NCI-H774 (cell line): ENCODE results near the gene MTFR2.

Experiments
- DNase-seq: peaks from one replicate; lab custom pipeline; 2025; lab: John Stamatoyannopoulos, UW

MTFR2 gene

GRCh38 chr6:136249811-136250685 is at the start of gene MTFR2:
Gene MTFR2, minus strand, starts transcription at chr6:136250311. Its CDS starts 1,212 bp downstream, at chr6:136249099.
- DNase-seq: peak; percentile 100

DNA sequence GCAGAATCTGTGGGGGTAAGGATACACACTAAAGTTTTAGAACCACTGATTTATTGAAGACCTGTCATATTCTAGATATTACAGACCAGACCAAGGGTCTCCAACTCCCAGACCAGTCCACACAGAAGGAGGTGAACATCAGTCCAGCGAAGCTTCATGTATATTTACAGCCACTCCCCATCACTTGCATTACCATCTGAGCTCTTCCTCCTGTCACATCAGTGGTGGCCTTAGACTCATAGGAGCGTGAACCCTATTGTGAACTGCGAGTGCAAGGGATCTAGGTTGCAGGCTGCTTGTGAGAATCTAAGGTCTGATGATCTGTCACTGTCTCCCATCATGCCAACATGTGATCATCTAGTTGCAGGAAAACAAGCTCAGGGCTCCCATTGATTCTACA is 44.5 kb upstream of the MTFR2 start:
- DNase-seq: no peak

DNA sequence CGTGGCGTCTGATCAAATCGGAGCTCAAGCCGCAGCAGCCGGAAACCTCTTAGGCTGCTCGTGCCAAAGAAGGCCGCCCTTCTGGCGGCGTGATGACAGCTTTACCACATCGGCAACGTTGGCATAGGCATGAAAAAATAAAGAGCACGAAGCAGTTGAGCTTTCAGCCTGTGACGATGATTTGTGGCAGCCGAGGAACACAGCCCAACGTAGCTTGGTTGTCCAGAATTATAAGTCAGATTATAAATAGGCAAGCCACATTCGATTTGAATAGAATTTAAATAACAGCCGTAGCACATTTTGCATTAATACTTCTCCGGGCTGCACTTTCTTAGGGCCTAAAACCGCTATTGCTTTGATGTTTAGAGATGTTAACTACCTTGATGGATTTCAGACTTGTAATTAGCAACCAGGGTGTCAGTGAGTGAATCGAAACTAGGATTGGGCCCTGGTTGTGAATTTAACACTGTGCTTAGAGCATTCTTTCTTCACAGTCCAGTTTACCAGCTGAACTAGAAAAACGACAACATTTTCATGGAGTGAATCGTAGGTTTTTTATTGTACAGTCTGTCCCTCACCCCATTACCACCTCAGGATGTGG is 40.4 kb upstream of the MTFR2 start:
- peak; percentile 78 for DNase-seq

- DNase-seq: peak; percentile 100
These were observed 39.7 kb upstream of the MTFR2 start, which contains the start of gene BCLAF1 for GRCh38 chr6:136289579-136290409. Gene BCLAF1, minus strand, starts transcription at chr6:136289846. Its CDS starts 9,980 bp downstream, at chr6:136279866.

DNA sequence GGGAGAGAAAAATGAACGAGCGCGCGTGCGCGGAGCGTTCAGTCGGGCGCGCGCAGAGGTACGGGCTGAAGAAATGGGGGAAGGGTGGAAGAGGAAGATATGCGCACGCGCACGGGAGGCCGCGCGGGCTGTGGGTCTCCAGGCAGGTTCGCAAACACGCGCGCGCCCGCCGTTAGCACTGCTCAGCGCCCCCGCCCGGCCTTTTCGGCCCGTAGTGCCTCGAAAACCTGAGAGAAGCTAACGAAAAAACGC is 39.1 kb upstream of the MTFR2 start:
- peak; percentile 96 for DNase-seq

DNA sequence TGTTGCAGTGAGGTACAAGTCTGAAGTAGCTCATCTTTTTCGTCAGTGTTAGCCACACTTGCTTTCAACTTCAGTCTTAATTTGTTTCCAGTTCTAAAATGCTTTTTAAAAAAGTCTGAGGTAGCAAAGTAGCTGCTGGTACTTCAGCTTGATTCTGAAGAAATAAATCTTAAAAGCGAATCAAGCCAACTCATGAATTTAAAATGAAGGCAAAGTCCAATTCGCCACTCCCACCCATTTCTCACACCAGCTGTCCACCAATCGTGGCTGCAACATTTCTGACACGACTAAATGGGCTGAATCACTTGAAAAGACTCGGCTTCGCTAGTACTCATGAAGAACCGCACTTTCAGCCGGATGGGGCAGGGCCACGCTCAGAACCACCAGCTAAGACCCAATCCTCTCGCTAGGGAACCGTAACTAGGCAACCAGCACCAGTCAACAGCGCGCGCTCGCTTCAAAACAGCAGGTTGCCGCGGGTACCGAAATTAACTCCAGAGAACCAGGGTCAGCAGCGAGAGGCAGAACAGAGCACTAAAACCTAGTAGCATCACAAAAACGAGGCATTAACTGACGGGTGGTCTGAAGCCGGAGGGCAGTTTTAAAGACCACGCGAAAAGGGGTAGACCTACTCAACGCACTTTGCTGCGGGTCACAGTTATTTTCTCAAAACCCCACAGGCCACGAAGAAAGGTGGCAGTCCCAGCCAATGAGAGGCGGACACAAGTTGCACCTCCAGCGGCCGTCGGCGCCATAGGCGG is 38.6 kb upstream of the MTFR2 start:
- peak; percentile 86 for DNase-seq

DNA sequence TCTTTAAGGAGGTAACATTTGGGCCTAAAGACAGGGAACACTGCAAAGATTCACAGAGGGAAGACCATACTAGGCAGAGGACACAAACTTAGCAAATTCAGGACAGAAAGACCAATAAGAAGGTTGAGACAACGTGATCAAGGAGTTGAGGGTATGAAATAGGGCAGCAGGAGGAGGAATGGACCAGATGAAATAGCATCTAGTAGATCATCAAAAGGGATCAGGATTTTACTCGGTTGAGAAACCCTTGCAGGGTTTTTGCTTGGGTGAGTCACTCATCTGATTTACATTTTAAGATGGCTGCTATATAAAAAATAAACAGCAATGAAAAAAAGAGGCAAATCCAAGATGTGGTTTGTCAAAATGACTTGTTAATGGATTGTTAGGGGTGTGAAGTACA is 34.8 kb upstream of the MTFR2 start:
- DNase-seq: no peak

- no peak for DNase-seq
These were observed 32.8 kb upstream of the MTFR2 start for GRCh38 chr6:136282906-136283305.

DNA sequence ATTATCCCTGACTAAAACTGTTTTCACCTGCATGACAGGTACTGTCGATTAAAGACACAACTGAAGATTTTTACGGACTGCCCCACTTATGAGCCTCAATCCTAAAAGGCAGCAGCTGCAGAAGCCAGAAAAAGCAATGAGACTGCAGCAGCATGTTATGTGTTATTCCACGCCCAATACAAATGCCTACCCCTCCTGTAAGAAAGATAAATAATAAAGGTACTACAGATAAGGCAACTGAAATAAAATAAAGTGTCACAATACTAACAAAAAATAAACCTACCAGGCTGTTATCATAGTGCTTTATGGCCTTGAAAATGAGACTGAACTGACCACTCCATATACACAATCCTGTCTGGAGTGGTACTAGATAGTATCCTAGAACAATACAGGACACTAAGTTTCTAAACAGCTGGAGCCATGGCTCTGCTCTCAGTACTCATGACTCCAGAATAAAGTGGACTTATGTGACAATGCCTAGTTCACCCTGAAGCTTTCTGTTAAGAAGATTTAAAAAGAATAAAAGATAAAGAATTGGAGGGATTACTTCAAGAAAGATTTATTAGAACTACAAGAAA is 30.0 kb upstream of the MTFR2 start:
- no peak for DNase-seq

DNA sequence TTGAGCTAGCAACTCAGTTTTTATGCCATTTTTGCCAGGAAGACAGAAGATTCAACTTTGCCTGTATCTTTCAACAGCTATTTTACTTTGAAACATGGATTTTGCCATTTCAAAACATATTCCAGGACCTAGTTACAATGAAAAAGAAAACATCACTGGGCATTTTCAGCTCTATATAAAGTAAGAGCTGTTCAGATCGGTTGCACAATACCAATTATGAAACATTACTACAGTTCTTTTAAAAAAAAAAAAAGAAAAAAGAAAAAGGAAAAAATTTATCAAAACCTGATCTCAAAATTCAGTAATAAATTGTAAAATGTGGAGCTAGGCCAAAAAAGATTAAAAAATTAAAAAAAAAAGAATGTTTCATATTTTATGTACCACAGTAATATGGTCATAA is 24.0 kb upstream of the MTFR2 start:
- no peak for DNase-seq

DNA sequence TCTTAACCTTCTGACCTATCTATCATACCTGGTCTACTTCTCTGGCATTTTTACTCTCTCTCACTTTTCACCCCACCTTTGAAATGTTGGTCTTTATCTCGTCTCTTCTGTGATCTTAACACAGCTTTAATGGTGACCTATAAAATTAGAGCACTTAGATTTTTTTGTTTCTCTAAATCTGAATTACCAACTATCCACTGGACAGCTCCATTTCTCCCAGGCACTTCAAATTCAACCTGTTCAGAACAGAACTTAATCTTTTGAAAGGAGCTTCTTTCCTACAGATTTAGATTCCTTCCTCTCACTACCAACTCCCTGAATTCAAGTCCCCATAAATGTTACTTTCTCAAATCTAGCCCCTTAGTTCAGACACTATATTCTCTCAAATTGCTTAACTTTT is 15.0 kb upstream of the MTFR2 start:
- no peak for DNase-seq

DNA sequence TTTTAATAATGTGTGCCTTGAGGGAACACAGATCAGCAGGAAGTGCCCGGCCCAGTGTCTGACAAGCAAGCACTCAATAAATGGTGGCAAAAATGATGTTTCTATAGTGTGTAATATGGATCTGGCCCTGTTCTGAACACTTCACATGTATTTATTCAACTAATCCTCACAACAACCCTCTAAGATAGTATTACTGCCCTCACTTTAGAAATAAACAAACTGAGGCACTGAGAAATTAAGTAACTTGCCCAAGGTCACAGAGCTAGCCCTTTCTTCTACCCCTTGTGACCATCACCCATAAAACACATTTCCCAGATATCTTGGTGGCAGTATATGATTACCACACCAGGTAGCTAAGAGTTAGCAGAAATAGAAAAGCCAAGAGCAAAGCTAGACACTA is 12.8 kb upstream of the MTFR2 start:
- DNase-seq: no peak

DNA sequence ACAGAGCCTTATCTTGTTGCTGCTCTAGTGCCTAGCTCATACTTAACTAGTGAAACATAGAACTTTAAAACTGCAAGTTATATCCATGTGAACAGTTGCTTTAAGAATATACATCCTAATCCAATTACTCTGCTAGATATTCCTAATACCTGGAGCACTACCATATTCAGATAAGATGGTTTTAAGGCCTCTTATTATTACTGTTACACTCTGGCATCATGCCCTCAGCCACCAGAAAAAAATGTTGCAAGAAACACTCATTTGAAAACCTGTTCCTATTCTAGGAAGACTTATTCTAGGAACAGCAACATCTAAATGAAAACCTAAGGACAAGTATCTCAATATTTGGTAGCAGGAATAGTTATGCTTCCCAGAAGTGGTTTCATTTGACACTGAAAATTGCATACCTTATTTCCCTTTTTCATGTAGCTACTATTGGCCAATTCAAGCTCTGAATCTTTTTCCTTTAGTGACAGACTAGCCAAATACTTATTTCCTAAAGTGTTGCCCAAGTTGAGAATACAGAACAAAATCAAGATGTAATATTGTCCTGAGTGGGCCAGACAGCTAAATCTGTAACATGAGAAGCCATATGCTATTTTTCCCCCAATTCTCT is 4.8 kb upstream of the MTFR2 start:
- DNase-seq: no peak

DNA sequence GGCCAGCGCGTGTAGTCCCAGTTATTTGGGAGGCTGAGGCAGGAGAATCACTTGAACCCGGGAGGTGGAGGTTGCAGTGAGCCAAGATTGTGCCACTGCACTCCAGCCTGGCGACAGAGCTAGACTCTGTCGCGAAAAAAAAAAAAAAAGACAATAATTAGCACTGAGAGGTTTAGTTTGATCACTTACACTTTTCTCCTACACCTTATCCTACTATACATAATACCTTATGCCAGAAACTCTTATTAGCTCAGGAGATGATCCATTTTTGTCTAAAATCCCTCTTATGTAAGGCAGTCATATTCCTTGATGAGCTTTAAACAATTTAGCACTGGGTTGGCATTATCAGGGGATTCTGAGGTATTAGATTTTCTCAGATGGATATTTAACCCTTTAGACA is 3.6 kb upstream of the MTFR2 start:
- no peak for DNase-seq

- no peak for DNase-seq
These were observed 2.3 kb upstream of the MTFR2 start for GRCh38 chr6:136252441-136252840.

DNA sequence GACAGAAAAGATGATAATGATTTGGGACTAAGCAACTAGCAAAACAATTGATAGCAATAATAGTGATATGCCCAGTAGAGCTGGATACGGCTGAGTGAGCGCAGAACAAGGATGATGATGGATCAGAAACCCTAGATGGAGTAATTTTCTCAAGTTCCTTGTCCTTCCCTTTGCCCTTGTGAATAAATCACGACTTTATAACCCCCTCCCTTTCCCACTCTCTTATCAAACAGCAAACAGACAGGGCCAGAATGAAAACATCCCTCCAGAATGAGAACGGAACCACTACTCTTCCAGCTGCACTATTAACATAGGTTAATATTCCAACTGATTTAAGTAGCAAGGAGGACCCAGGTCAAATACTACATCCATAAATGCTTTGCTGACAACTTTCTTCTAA is 1.3 kb upstream of the MTFR2 start:
- no peak for DNase-seq

DNA sequence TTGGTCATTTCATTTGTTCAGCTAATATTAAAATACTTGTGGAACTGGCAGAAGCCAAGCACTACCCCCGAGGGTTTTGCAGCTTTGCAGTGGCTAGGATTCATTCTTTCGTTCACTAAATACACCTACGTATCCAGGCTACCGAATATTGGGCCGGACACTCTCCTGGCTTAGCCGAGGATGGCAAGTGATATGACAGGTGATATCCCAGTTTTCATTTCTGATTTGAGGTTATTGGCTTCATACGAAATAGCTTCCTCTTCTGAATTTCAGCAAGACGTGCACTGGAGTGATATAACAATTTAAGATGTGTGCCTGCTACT is 536 bp upstream of the MTFR2 start:
- DNase-seq: no peak

GRCh38 chr6:136249336-136249735 is 775 bp downstream of the MTFR2 start:
- DNase-seq: no peak

GRCh38 chr6:136244061-136244616 is 6.0 kb downstream of the MTFR2 start:
- no peak for DNase-seq

DNA sequence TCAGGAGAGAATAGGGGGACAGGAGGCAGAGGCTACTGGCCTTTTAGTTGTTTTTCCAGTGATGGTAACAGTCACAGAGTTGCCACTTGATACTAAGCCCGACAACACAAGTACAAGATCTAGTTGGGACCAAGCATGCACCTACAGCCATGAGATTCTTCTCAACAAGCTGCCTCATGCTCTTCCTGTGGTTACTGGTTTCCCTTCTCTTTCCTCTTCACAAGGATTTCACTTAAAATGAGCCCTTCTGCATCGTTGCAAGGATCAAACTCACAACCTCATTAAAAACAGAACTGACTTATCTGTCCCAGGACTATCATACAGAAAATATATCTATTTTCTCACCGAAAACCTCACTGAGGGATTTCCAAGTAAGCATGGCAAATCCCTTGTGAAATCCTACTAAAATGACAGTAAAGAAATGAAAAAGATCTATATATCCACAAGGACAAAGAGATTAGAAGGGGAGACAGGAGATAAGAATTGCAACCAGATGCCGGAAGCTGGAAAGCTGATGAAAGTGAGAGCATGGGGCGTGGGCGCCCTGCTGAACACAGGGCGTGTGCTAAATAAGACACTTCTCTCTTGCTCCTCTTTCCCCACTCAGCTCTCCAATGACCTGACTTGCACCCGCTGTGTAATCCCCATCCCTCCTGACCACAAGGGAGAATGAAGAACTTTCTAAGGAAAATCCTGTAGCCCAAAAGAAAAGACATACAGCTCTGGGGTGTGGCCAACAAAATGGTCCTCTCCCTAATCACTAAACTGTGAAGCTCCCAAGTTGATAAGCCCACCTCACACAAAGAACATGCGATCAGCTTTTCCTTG is 13.4 kb downstream of the MTFR2 start:
- no peak for DNase-seq
